Calu3 (cell line): Measurements from ENCODE around the gene TRIM33. TPM values are rescaled to one million over a fixed set of nuclear protein-coding genes. Genes with fewer than 3 reads are reported as not detected.

Experiments used
- BruUV-seq: library from RNA; stranded (reverse); fragments of 400-500 nt; replicated peaks from 2 replicates; lab custom pipeline; 2021; lab: Mats Ljungman, UMichigan
- CTCF ChIA-PET: fragments of 300-600 bp; sonication (Branson Sonifier 250); formaldehyde crosslinking; loops from one replicate; lab custom pipeline; 2022; ENCODE audit warnings: antibody characterized with exemption; lab: Charles Lee
- DNase-seq: peaks from one replicate; pipeline ENCODE4 v3.0.0; 2022
- H3K27ac Mint-ChIP-seq: one replicate; pipeline ENCODE4 v1.8.0; 2022; ENCODE audit warnings: mixed read lengths; ENCODE audit not compliant: unreplicated experiment
- H3K27me3 Mint-ChIP-seq: one replicate; pipeline ENCODE4 v1.8.0; 2022; ENCODE audit warnings: mixed read lengths; ENCODE audit not compliant: unreplicated experiment
- H3K36me3 Mint-ChIP-seq: one replicate; pipeline ENCODE4 v1.8.0; 2022; ENCODE audit warnings: mild to moderate bottlenecking, moderate library complexity, mixed read lengths; ENCODE audit not compliant: insufficient read depth, unreplicated experiment
- H3K4me1 Mint-ChIP-seq: one replicate; pipeline ENCODE4 v1.8.0; 2022; ENCODE audit warnings: mild to moderate bottlenecking, low read depth, mixed read lengths; ENCODE audit not compliant: unreplicated experiment
- H3K4me3 Mint-ChIP-seq: one replicate; pipeline ENCODE4 v1.8.0; 2022; ENCODE audit warnings: mild to moderate bottlenecking, low read depth, moderate library complexity, mixed read lengths; ENCODE audit not compliant: unreplicated experiment
- H3K9me3 Mint-ChIP-seq: one replicate; pipeline ENCODE4 v1.8.0; 2022; ENCODE audit warnings: low read depth, mixed read lengths; ENCODE audit not compliant: unreplicated experiment
- intact Hi-C: fragments of 100-400 bp; cut with micrococcal nuclease; formaldehyde crosslinking; loops from one replicate; pipeline ENCODE4 v1.10.0; 2022; ENCODE audit not compliant: unreplicated experiment
- total RNA-seq: library from RNA; stranded (reverse); gene quantifications from 2 replicates; pipeline ENCODE4 v1.2.3, GENCODE V29; 2022
- TF ChIP-seq, protein P1 (sequence below): fragments of 200-600 bp; IDR thresholded peaks from one replicate; pipeline ENCODE4 v1.8.0; 2022; ENCODE audit warnings: antibody characterized with exemption; ENCODE audit not compliant: unreplicated experiment

TRIM33 gene
- total RNA-seq, 1 experiment from 2014 or later, result 42.0 TPM

DNA sequence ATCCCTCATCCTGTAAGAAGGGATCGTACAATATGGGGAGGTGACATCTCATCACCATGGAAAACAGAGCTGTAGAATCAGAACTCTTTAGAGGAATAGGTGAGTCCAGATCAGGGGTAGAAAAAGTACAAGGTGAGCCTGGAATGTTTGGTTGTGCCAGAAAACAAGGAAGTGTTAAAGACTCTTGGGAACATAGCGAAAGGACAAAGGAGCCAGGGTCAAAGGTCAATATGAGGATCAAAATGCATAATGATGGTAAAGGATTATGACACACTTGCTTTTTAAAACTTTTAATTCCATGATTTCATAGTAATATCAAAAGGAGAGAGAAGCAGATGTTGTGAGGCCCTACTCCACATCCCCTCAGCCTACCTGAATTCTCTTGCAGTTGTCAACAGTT, 19.2 kb upstream of the TRIM33 start:
- no TSS peak for BruUV-seq
- no peaks in the 10 kb centered on the region for H3K36me3 Mint-ChIP-seq
- CTCF ChIA-PET, result no interaction called here
- DNase-seq, result no peak
- H3K4me3 Mint-ChIP-seq, result no peak overlapping the region
- no peaks in the 10 kb centered on the region for H3K27me3 Mint-ChIP-seq
- H3K4me1 Mint-ChIP-seq, result peaks cover 8% of the 10 kb centered on the region
- TF ChIP-seq, protein P1, sequence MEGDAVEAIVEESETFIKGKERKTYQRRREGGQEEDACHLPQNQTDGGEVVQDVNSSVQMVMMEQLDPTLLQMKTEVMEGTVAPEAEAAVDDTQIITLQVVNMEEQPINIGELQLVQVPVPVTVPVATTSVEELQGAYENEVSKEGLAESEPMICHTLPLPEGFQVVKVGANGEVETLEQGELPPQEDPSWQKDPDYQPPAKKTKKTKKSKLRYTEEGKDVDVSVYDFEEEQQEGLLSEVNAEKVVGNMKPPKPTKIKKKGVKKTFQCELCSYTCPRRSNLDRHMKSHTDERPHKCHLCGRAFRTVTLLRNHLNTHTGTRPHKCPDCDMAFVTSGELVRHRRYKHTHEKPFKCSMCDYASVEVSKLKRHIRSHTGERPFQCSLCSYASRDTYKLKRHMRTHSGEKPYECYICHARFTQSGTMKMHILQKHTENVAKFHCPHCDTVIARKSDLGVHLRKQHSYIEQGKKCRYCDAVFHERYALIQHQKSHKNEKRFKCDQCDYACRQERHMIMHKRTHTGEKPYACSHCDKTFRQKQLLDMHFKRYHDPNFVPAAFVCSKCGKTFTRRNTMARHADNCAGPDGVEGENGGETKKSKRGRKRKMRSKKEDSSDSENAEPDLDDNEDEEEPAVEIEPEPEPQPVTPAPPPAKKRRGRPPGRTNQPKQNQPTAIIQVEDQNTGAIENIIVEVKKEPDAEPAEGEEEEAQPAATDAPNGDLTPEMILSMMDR, result no peak
- H3K27ac Mint-ChIP-seq, result no peak overlapping the region
- no peaks in the 10 kb centered on the region for H3K9me3 Mint-ChIP-seq
- intact Hi-C loops, result no loop called here

DNA sequence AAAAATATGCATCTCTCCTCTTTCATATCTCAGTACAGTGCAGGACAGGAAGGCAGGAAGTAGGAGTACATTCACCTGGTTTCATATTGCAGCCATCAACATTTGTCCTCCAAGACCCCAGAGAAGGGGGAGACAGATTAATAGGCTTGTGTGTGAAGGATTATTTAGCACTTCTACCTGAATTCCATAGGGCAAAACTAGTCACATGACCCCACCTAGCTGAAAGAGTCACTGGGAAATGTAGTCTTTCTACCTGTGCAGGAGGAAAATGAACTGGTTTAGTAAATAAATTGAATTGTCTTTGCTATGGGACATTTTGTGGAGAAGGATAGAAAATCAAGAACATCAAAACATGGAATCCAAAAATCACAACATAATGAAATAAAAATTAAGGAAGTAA, 13.9 kb upstream of the TRIM33 start:
- no TSS peak for BruUV-seq
- no peaks in the 10 kb centered on the region for H3K9me3 Mint-ChIP-seq
- no peak for DNase-seq
- H3K27ac Mint-ChIP-seq, result no peak overlapping the region
- intact Hi-C loops, result no loop called here
- no peak overlapping the region for H3K4me3 Mint-ChIP-seq
- H3K36me3 Mint-ChIP-seq, result no peaks in the 10 kb centered on the region
- TF ChIP-seq, protein P1, result no peak
- no peaks in the 10 kb centered on the region for H3K27me3 Mint-ChIP-seq
- CTCF ChIA-PET, result interaction anchor here (0.6 to 1.0 kb wide), 2 partner anchors 8 to 178 kb away, joined by 3 read pairs; no protein-coding TSS in a partner anchor
- peaks cover 2% of the 10 kb centered on the region for H3K4me1 Mint-ChIP-seq

DNA sequence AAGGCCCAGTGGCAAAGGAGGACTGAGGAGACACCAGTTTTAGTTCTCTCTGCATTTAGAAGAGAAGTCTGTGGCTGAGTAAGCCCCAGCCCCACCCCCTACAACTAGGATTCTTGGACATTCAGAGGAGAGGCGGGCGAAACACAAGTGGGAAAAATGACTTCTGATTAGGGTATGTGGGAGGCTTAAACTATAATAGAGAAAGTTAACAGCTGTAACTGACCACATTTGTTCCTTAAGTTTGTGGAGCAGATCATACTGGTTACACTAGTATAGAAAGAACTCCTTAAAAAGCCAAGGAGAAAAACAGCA, 11.2 kb upstream of the TRIM33 start:
- Mint-ChIP-seq H3K4me3 (no peak overlapping the region), H3K9me3 (no peaks in the 10 kb centered on the region), H3K27ac (no peak overlapping the region), H3K27me3 (no peaks in the 10 kb centered on the region), H3K4me1 (no peaks in the 10 kb centered on the region), H3K36me3 (no peaks in the 10 kb centered on the region)
- intact Hi-C loops, result no loop called here
- CTCF ChIA-PET, result no interaction called here
- no peak for DNase-seq
- TF ChIP-seq, protein P1, result no peak
- BruUV-seq, result no TSS peak

DNA sequence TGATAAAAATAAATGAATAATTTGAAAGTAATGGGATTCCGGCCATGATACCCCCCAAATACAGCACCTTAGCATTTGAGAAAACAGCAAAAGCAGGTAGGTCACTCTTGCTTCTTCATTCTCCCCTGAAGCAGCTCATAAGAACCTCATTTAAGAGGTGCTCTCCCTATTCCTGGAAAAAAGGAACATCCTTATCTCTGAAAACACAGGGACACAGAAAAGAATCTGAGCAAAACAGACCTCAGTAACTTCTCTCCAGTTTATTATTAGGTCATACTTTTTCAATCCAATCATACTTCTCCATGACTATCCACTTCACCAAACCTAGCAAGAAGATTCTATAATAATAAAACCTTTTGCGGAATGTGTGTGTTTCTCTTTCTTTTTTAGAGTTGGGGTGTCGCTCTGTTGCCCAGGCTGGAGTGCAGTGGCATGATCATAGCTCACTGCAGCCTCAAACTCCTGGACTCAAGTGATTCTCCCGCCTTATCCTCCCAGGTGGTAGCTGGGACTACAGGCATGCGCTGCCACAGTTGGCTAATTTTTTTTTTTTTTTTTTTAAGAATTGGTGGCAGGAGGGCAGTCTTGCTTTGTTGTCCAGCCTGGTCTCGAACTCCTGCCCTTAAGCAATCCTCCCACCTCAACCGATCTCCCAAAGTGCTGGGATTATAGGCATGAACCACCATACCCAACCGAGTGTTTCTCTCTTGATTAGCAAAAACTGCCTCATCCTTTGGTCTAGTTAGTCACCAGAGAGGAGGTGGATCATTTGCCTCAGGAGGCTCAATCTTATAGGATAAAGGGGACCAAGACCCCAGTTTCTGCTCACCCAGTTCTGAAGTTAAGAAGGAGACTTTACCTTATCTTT, 10.6 kb upstream of the TRIM33 start:
- H3K4me3 Mint-ChIP-seq, result no peak overlapping the region
- H3K27me3 Mint-ChIP-seq, result no peaks in the 10 kb centered on the region
- intact Hi-C loops, result no loop called here
- H3K4me1 Mint-ChIP-seq, result no peaks in the 10 kb centered on the region
- H3K9me3 Mint-ChIP-seq, result no peaks in the 10 kb centered on the region
- CTCF ChIA-PET, result no interaction called here
- no peak overlapping the region for H3K27ac Mint-ChIP-seq
- H3K36me3 Mint-ChIP-seq, result no peaks in the 10 kb centered on the region
- DNase-seq, result no peak
- no TSS peak for BruUV-seq
- TF ChIP-seq, protein P1, result no peak
